Measurements from ENCODE around the gene ABCA13. TPM values are rescaled to one million over a fixed set of nuclear protein-coding genes. Genes with fewer than 3 reads are reported as not detected.

ABCA13 gene
- polyA plus RNA-seq, 1 donor (not counting 4 experiments of a cell fraction or from before 2014, with no cell fraction given) = 0.76 TPM

- Histone ChIP-seq H3K27me3 (ENCODE audit: control insufficient read depth, extremely low read depth, insufficient read depth, low read length) (peaks cover 5% of the 10 kb centered on the region), H3K4me1 (ENCODE audit: control insufficient read depth, extremely low read depth, insufficient read depth, low read length) (no peaks in the 10 kb centered on the region), H3K79me2 (ENCODE audit: control insufficient read depth, insufficient read depth, low read length) (no peaks in the 10 kb centered on the region), H3K9ac (ENCODE audit: control insufficient read depth, extremely low read depth, insufficient read depth, low read length) (no peak overlapping the region), H3K27ac (ENCODE audit: control insufficient read depth, insufficient read depth, low read length) (no peak overlapping the region), H4K20me1 (ENCODE audit: control insufficient read depth, extremely low read depth, insufficient read depth, low read length) (no peaks in the 10 kb centered on the region), H3K9me3 (ENCODE audit: control insufficient read depth, low read depth, low read length) (no peaks in the 10 kb centered on the region), H3K4me2 (ENCODE audit: control insufficient read depth, extremely low read depth, insufficient read depth, low read depth, low read length) (no peak overlapping the region), H3K9me1 (ENCODE audit: control insufficient read depth, extremely low read depth, insufficient read depth, low read length) (no peaks in the 10 kb centered on the region), H2AFZ (ENCODE audit: control insufficient read depth, low read length) (no peak overlapping the region), H3K36me3 (ENCODE audit: control insufficient read depth in 2 of 2, extremely low read depth in 1 of 2, insufficient read depth in 2 of 2, low read length in 2 of 2) (no peaks in the 10 kb centered on the region), H3K4me3 (ENCODE audit: control insufficient read depth in 2 of 3, extremely low read depth in 1 of 3, insufficient read depth in 2 of 3, low read depth in 1 of 3, low read length in 3 of 3) (no peak overlapping the region)
- TF ChIP-seq EZH2 (IDR thresholded peaks at IDR 0.05; ENCODE audit: low read length) (no peak), CTCF (optimal IDR thresholded peaks at IDR 0.05 in 1 of 3, IDR thresholded peaks at IDR 0.05 in 1 of 3, conservative IDR thresholded peaks at IDR 0.05 in 1 of 3; ENCODE audit: extremely low read depth in 1 of 3, insufficient read depth in 2 of 3, low read length in 3 of 3) (no peak)
- dilution Hi-C loops (cut with MboI; ENCODE audit: extremely low pct_ligation_motif_present, low sequenced_read_pairs) = no loop called here
- DNase-seq (ENCODE audit: low read depth, low spot score) (no peak), FAIRE-seq (no peak)
Measured at GRCh38 chr7:48225101-48225500, 53.8 kb downstream of the ABCA13 start.

GRCh38 chr7:48237354-48237753 lies 66.1 kb downstream of the ABCA13 start:
- Histone ChIP-seq H3K9me3 (ENCODE audit: control insufficient read depth, low read depth, low read length) (no peaks in the 10 kb centered on the region), H2AFZ (ENCODE audit: control insufficient read depth, low read length) (no peak overlapping the region), H3K9me1 (ENCODE audit: control insufficient read depth, extremely low read depth, insufficient read depth, low read length) (no peaks in the 10 kb centered on the region), H3K4me3 (ENCODE audit: control insufficient read depth in 2 of 3, extremely low read depth in 1 of 3, insufficient read depth in 2 of 3, low read depth in 1 of 3, low read length in 3 of 3) (no peak overlapping the region), H3K4me2 (ENCODE audit: control insufficient read depth, extremely low read depth, insufficient read depth, low read depth, low read length) (no peak overlapping the region), H3K27ac (ENCODE audit: control insufficient read depth, insufficient read depth, low read length) (no peak overlapping the region), H3K36me3 (ENCODE audit: control insufficient read depth in 2 of 2, extremely low read depth in 1 of 2, insufficient read depth in 2 of 2, low read length in 2 of 2) (no peaks in the 10 kb centered on the region), H3K9ac (ENCODE audit: control insufficient read depth, extremely low read depth, insufficient read depth, low read length) (no peak overlapping the region), H3K27me3 (ENCODE audit: control insufficient read depth, extremely low read depth, insufficient read depth, low read length) (no peaks in the 10 kb centered on the region), H4K20me1 (ENCODE audit: control insufficient read depth, extremely low read depth, insufficient read depth, low read length) (no peaks in the 10 kb centered on the region), H3K79me2 (ENCODE audit: control insufficient read depth, insufficient read depth, low read length) (no peaks in the 10 kb centered on the region), H3K4me1 (ENCODE audit: control insufficient read depth, extremely low read depth, insufficient read depth, low read length) (no peaks in the 10 kb centered on the region)
- DNase-seq (ENCODE audit: low read depth, low spot score) (no peak), FAIRE-seq (no peak)
- dilution Hi-C loops (cut with MboI; ENCODE audit: extremely low pct_ligation_motif_present, low sequenced_read_pairs) = no loop called here
- TF ChIP-seq EZH2 (IDR thresholded peaks at IDR 0.05; ENCODE audit: low read length) (no peak), CTCF (optimal IDR thresholded peaks at IDR 0.05 in 1 of 3, IDR thresholded peaks at IDR 0.05 in 1 of 3, conservative IDR thresholded peaks at IDR 0.05 in 1 of 3; ENCODE audit: extremely low read depth in 1 of 3, insufficient read depth in 2 of 3, low read length in 3 of 3) (no peak)
